Cortex of kidney (tissue), 1 donor: ENCODE results near the gene ZMYND8.
"Not testable (repeated sequence)": the region's sequence is repeated elsewhere in the genome, so short reads cannot be mapped to it uniquely, and the experiment has no call there.

Experiments used
- DNase-seq: peaks from one replicate; lab custom pipeline; 2025; lab: John Stamatoyannopoulos, UW

The ZMYND8 gene

DNA sequence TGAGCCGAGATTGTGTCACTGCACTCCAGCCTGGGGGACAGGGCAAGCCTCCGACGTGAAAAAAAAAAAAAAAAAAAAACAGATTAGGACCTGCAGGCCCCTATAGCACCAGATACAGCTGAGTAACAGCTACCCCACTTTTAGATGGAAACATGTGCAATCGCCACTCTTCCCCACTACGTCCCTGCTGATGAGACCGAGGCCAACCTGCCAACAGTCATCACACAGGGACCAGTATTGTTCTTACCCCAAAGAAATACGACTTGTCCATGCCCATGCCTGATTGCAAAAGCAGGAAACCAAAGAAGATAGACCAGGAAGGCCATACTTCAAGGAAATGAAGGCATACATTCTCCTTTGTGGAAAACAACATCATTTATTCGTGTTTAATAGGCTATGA, 45.8 kb downstream of the ZMYND8 start:
- DNase-seq: no peak

DNA sequence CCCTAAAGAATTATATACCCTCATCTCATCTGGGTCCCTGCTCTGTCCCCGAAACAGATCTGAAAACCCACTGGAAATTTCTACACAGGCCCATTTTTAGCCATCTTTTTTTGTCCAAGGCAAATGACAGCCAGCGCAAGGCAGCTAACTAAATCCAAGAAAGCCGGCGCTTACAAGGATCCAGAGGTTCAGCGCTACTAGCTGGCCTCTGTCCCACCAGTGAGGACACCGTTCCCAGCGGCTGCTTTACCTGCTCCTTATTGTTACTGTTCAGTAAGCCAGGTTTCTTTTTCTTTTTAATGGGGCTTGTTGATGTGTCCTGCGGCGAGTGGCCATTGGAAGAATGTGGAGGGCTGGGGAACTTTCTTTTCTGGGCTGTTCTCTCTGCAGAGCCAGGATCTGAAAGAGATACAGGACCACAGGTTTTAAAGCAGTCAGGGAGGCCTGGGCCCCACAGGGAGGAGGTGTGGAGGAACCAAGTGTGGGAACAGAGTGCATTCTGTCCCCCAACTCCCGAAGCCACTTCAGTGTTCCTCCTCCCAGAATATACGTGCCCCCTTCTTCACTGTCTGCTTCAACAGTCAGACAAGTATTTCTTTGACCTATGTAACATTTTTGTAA, 46.6 kb downstream of the ZMYND8 start:
- no peak for DNase-seq

DNA sequence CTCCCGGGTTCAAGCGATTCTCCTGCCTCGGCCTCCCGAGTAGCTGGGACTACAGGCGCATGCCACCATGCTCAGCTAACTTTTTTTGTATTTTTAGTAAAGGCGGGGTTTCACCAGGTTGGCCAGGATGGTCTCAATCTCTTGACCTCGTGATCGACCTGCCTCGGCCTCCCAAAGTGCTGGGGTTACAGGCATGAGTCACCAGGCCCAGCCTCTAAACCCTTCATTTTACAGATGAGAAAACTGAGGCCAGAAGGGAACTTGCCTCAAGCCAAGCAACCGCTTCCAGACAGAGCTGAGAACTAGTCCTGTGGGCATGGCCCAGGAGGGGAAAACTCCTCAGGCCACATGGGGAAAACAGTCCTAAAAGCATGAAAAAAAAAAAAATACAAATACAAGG, 47.1 kb downstream of the ZMYND8 start:
- no peak for DNase-seq

DNA sequence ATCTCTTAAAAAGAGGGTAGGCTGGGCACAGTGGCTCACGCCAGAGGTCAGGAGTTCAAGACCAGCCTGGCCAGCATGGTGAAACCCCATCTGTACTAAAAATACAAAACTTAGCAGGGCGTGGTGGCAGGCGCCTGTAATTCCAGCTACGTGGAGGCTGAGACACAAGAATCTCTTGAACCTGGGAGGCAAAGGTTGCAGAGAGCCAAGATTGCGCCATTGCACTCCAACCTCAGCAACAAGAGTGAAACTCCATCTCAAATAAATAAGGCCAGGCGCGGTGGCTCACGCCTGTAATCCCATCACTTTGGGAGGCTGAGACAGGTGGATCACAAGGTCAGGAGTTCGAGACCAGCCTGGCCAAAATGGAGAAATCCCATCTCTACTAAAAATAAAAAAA, 48.9 kb downstream of the ZMYND8 start:
- not testable (repeated sequence) for DNase-seq

DNA sequence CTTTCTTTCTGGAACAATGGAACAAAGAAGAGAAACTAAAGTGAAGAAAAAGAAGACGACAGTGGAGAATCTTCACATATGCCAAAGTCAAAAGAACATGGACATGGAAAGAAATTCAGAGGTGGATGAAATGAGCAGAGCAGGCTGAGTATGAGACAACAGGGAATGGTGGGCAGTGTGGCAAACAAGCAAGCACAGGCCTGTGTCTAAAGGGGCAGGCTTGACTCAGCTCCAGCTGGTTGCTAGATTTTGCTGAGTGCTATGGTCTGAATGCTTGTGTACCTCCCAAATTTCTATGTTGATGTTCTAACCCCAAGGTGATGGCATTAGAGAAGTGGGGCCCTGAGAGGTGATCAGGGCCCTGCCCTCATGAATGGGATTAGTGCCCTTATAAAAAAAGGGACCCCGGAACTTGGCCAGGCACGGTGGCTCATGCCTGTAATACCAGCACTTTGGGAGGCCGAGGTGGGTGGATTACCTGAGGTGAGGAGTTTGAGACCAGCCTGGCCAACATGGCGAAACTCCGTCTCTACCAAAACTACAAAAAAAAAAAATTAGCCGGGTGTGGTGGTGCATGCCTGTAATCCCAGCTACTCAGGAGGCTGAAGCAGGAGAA, 49.6 kb downstream of the ZMYND8 start:
- DNase-seq: no peak

DNA sequence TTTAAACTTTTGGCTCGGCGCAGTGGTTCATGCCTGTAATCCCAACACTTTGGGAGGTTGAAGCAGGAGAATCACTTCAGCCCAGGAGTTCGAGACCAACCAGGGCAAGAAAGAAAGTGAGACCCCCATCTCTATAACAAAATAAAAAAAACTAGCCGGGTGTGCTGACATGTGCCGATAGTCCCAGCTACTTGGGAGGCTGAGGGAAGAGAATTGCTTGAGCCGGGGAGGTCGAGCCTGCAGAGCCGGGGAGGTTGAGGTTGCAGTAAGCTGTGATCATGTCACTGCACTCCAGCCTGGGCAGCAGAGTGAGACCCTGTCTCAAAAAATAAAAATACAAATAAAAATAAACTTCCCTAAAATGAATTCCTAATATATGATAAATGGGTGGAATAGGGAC, 50.4 kb downstream of the ZMYND8 start:
- no peak for DNase-seq

DNA sequence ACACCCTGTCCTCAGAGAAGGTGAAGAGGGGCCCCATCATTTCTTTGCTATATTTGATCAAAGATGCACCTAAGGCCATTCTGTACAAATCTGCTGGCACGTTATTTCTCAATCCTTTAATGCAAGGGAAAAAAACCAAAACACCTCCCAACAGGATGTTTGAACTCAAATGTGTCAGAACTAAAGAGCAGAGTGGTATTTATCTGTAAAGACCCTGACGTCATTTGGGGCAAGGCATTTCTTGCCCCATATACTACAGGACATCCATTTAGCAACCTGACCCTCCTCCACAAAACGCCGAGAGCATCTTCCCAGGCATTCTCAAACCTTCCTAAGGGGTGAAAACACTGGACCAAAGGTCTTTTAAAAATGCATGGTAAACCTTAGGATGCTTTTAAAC, 50.8 kb downstream of the ZMYND8 start:
- DNase-seq: no peak

DNA sequence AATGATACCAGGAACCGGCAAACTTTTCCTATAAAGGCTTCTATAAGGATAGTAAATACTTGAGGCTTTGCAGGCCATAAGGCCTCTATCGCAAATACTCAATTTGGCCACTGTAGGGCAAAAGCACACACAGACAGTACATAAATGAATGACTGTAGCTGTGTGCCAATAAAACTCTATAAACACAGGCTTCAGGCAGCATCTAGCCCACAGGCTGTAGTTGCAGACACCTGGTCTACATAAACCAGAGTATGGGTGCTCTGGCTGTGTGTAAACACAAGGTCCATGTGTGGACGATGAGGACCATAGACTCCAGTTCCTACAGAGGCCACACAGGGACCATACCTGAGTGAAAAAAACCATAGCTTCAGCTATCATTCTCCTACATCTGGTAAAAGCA, 52.2 kb downstream of the ZMYND8 start:
- no peak for DNase-seq

DNA sequence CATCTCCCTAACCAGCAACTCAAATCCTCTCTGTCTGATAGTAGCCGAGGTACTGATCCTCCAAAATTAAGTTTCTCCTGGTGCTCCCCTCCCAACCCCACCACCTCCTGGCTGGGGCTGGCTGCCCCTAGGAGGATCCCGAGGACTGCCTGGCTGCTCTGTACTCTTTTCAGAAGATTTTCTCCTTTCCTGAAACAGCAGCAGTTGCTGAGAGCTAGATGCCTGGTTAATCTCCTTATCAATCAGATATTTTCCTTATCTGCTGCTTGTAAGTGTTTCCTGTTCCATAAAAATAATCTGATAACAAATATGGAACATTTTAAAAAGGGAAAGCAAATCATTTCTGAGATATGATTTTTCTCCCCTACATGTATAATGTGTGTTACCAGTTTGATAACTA, 52.8 kb downstream of the ZMYND8 start:
- DNase-seq: no peak

DNA sequence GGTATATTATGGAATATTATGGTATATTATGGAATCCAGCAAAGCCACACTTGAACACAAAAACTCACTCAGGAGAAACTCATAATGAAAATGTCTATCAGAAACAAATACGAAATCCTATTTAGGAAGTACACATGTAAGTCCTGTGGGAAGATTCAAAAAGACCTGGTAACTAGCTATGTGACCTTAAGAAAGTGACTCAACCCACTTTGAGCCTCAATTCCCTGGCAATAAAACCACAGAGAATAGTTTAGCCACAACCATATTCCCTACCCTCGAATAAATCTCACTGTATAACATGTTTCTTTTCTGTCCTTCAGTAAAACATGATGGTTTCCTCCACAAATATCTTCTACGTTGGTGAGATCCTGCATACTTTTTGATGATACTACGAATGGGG, 56.4 kb downstream of the ZMYND8 start:
- DNase-seq: no peak

DNA sequence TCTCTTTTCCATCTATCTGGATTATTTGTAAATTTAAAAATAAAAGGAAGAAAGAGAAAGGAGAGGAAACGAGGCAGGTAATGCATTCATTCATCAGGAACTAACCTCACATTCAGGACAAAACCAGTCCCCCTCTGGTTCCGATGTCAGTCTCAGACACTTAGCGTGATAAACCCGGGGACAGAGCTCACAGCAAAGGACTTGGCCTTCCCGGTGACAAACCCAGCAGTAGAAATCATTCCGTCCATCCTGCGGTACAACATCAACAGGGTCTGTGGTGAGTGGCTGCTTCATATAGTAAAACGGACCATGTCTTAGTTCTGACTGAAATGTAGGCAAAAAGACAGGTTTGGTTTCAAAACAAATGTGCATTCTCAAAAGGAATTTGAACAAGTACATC, 57.9 kb downstream of the ZMYND8 start:
- no peak for DNase-seq

DNA sequence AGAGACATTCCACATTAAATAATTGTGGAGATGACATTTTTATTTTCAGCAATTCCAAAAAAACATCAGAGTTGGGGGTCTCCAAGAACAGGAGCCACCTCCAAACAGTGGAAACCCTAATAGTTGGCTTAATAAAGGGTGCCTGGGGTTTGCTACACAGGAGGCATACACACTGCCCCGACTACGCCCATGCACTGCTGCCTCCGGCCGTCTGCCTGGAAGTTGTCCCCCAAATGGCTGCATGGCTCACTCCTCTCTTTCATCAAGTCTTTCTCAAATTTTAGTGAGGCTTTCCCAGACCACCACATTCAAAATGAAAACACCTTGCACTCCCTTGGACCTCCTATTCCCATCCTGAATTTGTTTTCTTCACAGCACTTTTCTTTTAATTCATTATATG, 58.8 kb downstream of the ZMYND8 start:
- no peak for DNase-seq

DNA sequence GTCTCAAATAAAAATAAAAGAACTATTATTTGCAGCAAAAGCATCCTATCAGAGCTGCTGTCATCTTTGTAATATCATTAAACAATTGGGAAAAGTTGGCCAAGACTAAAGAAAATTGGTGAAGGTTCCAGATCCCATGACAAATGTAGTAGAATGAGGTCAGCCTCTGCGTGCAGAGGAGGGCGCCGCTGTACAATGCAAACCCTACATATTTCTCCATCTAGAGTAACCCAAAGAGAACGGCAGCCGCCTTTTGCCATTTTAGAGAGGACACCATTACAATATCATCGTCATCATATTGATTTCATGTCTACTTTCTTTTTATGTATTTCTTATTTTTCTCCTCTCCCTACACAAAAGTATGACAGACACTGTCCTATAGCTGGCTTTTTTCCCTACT, 59.5 kb downstream of the ZMYND8 start:
- no peak for DNase-seq

DNA sequence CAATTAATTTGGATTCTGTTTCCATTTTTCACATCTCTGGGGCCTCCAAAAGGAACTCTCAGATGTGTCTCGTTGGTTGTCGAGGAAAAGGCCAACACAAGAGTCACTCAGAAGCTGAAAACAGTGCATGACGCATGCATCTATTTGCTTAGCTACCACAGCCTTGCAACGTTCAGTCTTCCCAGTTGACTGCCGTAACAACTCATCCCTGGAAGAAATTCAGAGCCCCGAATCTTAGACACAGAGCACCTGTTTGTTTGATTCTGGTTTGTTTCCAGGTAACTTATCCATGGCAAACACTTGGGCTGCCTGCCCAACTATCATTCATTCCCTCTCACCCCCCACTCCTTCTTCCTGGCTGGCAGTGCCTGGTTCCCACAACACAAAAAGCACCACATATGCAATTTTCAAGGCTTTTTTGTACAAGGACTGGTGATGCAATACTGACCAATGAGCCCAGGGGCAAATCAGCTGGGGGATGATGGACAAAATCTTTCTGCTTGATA, 60.5 kb downstream of the ZMYND8 start:
- DNase-seq: no peak

DNA sequence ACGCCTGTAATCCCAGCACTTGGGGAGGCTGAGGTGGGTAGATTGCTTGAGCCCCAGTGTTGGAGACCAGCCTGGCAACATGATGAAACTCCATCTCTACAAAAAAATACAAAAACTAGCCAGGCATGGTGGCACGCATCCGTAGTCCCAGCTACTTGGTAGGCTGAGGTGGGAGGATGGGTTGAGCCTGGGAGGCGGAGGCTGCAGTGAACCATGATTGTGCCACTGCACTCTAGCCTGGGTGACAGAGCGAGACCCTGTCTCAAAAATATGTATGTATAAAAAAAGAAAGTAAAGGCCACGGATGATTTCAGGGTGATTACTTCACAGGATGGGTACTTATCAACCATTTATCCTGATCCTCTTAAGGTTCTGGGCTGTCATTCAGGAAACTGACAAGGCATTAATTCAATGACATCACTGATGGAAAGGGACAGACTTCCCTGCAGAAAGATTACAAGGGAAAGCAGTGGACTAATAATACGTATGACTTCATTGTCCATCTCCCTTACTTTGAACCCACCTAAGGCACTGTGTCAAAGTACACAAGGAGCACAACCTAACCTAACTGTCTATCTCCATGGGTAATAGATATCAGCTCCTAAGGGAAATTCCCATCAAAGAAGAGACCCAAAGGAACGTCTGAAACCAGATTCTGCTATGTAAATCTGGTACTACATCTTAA, 61.2 kb downstream of the ZMYND8 start:
- DNase-seq: no peak

DNA sequence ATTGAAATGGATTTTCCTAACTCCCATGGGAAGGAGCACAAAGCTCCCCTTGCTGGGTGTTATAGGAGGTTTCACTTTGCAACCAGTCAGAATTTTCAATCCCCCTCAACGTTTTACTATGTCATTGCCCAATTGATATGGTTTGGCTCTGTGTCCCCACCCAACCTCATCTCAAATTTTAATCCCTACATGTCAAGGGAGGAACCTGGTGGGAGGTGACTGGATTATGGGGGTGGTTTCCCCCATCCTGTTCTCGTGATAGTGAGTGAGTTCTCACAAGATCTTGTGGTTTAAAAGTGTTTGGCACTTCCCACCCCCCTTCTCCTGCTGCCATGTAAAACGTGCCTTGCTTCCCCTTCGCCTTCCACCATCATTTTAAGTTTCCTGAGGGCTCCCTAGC, 62.9 kb downstream of the ZMYND8 start:
- no peak for DNase-seq

DNA sequence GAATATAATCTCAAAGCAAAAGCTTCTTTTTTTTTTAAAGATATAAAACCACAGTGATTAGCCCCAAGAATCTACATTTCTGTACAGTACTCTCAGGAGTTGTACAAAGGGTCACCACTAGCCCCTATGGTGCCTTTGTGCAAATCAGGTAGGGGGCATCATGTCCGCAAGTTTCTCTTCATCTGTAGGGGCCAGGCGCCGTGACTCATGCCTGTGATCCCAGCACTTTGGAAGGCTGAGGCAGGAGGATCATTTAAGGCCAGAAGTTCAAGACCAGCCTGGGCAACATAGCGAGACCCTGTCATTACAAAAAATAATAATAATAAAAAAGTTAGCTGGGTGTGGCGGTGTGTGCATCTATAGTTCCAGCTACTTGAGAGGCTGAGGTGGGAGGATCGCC, 63.9 kb downstream of the ZMYND8 start:
- DNase-seq: no peak

DNA sequence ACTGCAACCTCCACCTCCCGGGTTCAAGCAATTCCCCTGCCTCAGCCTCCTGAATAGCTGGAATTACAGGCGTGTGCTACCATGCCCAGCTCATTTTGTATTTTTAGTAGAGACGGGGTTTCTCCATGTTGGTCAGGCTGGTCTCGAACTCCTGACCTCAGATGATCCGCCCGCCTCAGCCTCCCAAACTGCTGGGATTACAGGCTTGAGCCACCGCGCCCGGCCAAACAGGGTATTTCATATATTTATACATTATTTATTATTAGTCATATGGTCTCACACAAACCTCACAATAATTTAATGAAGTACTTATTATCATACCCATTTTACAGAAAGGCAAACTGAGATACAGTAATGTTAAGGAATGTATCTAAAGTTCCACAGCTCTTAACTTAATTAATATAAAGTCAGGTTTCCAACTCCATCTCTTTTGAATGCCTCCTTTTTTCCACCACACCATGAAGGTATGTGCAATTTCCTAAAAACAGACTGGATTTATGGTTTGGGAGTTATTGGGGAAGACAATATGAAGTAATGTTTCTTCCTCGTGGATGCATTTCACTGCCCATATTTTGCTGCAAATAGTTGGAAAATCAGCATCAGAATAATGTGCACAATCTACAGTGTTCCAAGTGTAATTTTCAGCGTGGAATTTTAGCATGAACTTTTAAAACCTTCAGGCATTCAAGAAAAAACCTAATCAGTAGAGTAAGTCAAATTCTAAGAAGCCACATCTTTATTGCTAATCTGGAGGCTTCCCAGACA, 65.7 kb downstream of the ZMYND8 start:
- DNase-seq: no peak

DNA sequence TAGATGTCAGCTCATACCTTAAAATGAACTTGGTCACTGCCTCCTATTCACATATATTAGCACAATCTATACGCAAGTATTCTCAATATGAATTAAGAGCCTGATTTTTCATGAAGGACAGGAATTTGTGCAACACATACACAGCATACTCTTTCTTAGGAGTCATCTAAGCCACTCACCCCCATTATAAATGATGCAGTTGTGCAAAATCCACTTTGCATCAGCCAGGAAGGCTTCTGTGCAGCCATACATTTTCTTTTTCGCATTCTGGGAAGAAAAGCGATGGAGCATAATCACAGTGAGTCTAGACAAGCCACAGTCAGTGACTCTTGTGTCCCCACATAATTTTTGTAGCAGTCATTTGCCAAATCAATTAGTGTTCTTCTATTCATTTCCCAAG, 66.5 kb downstream of the ZMYND8 start:
- DNase-seq: no peak

DNA sequence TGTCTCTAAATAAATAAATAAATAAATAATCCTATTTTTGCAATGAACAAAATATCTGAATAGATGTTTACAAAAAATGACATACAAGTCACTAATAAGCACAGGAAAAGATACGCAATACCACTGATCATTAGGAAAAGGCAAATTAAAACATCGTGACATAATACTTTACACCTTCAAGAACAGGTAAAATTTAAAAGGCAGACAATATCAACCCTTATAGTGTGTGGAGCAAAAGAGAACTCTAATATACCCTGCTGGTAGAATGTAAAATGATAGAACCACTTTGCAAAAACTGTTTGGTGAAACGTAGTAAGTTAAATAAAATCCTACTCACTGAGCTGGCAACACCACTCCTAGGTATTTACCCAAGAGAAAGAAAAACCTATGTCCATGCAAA, 67.4 kb downstream of the ZMYND8 start:
- DNase-seq: no peak

DNA sequence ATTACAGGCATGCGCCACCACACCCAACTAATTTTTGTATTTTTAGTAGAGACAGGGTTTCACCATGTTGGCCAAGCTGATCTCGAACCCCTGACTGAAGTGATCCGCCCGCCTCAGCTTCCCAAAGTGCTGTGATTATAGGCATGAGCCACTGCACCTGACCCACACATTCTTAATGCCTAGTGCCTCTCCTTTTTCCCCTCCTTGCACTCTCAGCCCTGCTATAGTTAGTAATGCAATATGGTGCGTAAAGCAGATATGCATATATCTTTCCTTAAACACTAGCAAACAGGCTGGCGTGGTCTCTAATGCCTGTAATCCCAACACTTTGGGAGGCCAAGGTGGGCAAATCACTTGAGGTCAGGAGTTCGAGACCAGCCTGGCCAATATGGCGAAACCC, 68.0 kb downstream of the ZMYND8 start:
- not testable (repeated sequence) for DNase-seq

DNA sequence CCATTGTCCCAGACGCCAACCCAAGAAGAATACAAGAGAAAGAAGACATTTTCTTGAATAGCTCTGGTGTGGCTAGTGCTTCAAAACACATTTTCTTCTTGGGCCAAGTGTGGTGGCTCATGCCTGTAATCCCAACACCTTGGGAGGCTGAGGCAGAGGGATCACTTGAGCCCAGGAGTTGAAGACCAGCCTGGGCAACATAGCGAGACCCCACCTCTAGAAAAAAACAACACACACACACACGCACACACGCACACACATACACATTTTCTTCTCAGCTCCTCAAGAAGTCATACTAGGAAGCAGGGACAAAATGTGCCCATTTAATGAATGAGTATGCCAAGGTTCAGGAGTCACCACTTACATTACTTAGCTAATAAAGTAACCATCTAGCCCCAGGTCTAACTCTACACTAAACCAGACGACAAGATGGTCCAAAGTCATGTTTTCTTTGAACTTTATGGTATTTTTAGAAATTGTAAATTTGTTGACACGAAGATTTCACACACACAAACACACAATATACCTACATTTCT, 68.8 kb downstream of the ZMYND8 start:
- DNase-seq: no peak

DNA sequence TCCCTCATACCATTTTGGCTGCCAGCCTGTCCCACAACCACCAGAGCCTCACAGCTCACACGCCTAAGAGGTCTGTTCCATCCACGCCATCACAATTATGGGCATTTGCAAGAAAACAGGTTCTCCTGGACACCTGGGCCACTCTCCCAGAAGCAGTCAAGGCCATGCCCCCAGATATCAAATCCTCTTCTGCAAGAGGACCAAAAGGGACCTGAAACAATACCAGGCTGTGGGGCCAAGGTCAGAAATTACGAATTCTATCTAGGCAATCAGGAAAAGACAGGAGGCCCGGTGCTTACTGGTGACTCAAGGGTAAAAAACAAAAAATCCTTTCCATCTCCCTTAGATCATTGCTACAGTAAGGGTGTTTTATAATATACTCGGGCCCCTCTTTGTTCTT, 69.8 kb downstream of the ZMYND8 start:
- no peak for DNase-seq
